Measurements from ENCODE around the gene PDZD2.

Gene PDZD2

GRCh38 chr5:32157078-32157477, 518.1 kb downstream of the PDZD2 start:
- no peak for DNase-seq

GRCh38 chr5:32158679-32158975, 519.7 kb downstream of the PDZD2 start:
- no peak for DNase-seq

GRCh38 chr5:32159328-32160072, 520.6 kb downstream of the PDZD2 start:
- no peak for DNase-seq

- no peak for DNase-seq
Measured at GRCh38 chr5:32160228-32160627, 521.3 kb downstream of the PDZD2 start.

All from amniotic stem cell (primary cell).